Measurements from ENCODE around the gene IGFBP2.

Gene IGFBP2

DNA sequence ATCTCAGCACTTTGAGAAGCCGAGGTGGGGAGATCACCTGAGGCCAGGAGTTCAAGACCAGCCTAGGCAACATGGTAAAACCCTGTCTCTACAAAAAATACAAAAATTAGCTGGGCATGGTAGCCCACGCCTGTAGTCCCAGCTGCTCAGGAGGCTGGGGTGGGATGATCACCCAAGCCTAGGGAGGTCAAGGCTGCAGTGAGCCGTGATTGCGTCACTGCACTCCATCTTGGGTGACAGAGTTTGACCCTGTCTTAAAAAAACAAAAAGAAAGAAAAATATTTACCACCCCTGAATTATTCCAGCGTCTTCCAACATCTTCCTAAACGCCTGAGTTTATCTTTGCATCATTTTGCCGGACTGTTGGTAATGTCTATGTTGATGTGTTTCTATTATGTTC lies 68.3 kb downstream of the IGFBP2 start:
- DNase-seq (ENCODE audit: low read depth), result no peak

GRCh38 chr2:216702756-216703155 lies 69.5 kb downstream of the IGFBP2 start:
- DNase-seq (ENCODE audit: low read depth), result no peak

DNA sequence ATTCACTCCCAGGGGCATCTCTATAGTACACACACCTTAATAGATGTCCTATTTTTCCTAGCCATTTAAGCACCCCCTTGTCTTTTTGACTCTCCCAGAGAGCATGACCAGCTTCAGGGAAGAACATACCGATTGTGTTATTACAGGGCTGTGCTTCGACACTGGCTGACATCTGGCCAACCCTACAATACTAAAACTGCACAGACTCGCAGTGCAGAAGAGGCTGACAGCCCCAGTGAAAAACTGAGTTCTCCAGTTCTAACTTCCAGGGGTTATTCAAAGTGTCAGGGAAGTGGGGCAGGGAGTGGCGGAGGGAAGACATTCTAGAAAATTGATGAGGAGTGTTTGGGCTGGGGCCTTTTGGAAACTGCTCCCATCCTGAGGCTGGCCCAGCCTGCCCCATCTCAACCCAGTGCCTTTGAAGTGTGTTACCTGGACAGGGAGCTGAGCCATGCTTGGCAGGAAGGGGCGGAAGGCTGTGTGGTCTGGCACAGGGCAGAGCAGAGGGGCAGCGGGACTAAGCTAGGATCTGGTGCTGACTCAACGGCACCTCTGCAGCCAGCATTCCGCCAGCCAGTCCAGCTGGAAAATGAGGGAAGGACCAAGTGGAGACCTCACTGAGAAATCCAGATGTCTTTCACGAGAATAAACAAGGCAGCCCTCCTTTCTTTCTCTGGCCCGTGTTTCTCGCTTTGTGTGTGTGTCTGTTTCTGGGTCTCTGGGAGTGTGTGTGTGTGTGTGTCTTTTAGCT lies 77.5 kb downstream of the IGFBP2 start:
- no peak for DNase-seq (ENCODE audit: low read depth)

- DNase-seq (ENCODE audit: low read depth), result no peak
These were observed 78.1 kb downstream of the IGFBP2 start for GRCh38 chr2:216711348-216711747.

DNA sequence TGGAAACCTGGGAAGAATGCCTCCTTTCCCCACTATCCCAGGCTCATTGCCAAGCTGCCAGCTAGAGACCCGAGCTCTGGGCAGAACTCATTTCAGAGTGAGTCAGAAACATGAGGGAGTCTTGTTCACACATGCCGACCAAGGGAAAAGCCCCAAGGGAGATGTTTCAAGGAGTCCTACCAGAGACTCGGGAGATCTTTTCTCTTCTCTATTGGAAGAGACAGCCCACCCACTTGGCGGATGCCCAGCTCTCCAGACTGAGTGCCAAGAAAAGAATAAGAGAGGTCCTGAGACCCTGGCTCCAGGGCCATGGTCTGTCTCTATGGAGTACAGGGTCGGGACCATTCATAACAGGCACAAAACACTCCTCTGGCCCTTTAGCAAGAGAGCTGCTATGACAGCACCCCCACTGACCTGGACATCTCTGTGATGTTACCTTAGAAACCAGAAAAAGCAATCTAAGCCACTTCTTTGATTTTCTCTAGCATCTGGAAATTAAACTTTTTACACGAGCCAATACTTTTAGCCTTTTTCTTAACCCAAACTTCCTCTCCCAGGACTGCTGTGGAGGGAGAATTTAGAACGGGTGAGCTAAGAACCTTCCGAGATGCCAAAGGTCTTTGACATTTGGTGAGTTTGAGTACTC lies 80.6 kb downstream of the IGFBP2 start:
- DNase-seq (ENCODE audit: low read depth), result peak; percentile 82
